Measurements from ENCODE around the gene HMG20B. TPM values are rescaled to one million over a fixed set of nuclear protein-coding genes. Genes with fewer than 3 reads are reported as not detected.

HMG20B gene
- total RNA-seq, 2 donors from 2014 or later = 87.9 to 118 TPM

DNA sequence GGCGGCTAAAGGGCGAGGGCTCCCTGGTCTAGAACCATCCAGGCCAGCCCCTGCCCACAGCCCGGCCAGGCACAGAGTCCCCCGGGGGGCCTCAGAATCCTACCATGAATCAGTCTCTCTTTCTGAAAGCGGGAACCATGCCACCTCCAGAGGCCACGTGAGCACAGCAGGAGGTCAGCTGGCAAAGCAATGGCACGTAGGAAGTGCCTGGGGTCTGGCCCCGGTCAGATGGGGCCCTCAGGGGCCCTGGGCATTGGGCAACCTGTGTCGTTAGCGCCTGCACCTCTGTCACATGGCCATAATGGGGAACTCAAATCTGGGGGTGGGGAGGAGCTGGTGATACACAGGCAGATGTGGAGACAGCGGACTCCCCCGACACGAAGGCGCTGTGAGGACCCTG, 24.1 kb upstream of the HMG20B start:
- TF ChIP-seq, protein P1, sequence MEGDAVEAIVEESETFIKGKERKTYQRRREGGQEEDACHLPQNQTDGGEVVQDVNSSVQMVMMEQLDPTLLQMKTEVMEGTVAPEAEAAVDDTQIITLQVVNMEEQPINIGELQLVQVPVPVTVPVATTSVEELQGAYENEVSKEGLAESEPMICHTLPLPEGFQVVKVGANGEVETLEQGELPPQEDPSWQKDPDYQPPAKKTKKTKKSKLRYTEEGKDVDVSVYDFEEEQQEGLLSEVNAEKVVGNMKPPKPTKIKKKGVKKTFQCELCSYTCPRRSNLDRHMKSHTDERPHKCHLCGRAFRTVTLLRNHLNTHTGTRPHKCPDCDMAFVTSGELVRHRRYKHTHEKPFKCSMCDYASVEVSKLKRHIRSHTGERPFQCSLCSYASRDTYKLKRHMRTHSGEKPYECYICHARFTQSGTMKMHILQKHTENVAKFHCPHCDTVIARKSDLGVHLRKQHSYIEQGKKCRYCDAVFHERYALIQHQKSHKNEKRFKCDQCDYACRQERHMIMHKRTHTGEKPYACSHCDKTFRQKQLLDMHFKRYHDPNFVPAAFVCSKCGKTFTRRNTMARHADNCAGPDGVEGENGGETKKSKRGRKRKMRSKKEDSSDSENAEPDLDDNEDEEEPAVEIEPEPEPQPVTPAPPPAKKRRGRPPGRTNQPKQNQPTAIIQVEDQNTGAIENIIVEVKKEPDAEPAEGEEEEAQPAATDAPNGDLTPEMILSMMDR (IDR thresholded peaks at IDR 0.05) = no peak
- no peaks in the 10 kb centered on the region for H3K27me3 ChIP-seq
- H3K9ac ChIP-seq (ENCODE audit: low read depth in 2 of 2, low read length in 2 of 2) = no peak overlapping the region
- no peak overlapping the region for H3K4me3 ChIP-seq
- no peak overlapping the region for H3K27ac ChIP-seq
- no peaks in the 10 kb centered on the region for H3K4me1 ChIP-seq
- no peaks in the 10 kb centered on the region for H3K9me3 ChIP-seq
- DNase-seq = no peak
- intact Hi-C loops (cut with DNase I) = no loop called here
- no peaks in the 10 kb centered on the region for H3K36me3 ChIP-seq

DNA sequence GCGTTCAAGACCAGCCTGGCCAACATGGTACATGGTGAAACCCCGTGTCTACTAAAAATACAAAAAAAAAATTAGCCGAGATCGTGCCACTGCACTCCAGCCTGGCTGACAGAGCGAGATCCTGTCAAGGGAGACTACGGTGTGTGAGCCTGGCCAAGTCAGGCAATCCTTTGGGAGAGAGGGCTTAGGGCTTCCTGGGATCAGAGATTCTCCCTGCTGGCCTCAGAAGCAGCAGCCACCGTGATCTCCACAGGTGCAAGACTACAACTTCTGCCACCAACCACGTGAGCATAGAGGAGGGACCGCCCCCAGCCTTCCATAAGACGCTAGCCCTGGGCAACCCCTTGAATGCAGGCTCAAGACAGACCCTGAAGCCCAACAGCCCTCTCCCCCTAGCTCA, 22.9 kb upstream of the HMG20B start:
- TF ChIP-seq, protein P1 (IDR thresholded peaks at IDR 0.05) = no peak
- DNase-seq = no peak
- intact Hi-C loops (cut with DNase I) = no loop called here
- H3K4me3 ChIP-seq = no peak overlapping the region
- no peaks in the 10 kb centered on the region for H3K9me3 ChIP-seq
- H3K27ac ChIP-seq = no peak overlapping the region
- no peaks in the 10 kb centered on the region for H3K27me3 ChIP-seq
- no peaks in the 10 kb centered on the region for H3K36me3 ChIP-seq
- no peaks in the 10 kb centered on the region for H3K4me1 ChIP-seq
- H3K9ac ChIP-seq (ENCODE audit: low read depth in 2 of 2, low read length in 2 of 2) = no peak overlapping the region

DNA sequence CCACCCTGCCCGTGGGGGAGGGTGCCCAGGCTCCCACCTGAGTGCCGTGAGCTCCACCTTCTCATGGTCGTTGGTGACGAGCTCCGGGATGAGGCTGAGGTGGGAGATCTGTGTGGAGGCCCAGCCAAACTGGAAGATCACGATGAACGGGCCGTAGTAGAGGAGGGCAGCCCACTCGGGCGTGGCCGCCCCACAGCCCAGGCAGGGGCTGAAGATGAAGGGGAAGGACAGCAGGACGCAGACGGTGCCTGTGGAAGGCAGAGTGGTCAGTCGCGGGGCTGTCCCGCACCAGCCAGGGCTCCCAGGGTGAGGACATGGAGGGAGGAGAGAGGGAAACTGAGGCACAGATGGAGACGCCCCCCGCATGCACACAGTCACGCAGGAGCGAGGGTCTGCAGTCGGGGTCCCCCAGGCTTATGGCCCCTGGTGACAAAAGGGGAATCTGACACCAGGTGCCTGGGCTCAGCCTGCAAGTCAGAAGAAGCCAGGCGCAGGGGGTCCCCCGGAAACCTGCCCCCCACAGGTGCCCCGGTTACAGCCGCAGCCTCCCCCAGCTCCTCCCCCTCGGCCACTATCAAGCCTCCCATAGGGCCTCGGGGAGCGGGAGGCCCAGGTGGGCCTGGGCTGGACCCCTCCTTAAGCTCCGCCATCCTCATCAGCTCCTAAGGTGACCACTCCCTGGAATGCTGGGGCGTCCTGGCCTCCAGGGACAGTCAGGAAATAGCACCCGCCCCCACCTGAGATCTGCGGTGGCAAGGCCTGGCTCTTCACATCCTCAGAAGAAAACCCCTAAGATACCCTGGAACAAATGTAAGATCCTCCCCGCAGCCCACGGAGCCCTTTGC, 21.6 kb upstream of the HMG20B start:
- H3K9ac ChIP-seq (ENCODE audit: low read depth in 2 of 2, low read length in 2 of 2) = no peak overlapping the region
- TF ChIP-seq, protein P1 (IDR thresholded peaks at IDR 0.05) = no peak
- intact Hi-C loops (cut with DNase I) = no loop called here
- H3K27me3 ChIP-seq = no peaks in the 10 kb centered on the region
- no peaks in the 10 kb centered on the region for H3K4me1 ChIP-seq
- no peak overlapping the region for H3K27ac ChIP-seq
- DNase-seq = no peak
- H3K36me3 ChIP-seq = no peaks in the 10 kb centered on the region
- H3K4me3 ChIP-seq = no peak overlapping the region
- no peaks in the 10 kb centered on the region for H3K9me3 ChIP-seq

DNA sequence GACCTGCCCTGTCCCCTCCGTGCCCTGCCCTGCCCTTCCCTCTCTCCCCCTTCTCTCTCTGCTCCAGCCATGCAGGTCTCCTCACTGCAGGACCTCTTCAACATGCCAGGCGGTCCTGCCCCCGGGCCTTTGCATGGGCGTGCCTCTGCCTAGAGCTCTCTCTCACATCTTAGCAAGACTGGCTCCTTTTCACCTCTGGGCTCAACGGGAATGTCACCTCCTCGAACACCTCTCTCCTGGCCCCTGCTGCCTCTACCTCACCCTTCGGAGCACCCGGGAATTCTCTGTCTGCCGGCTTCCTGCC, 21.0 kb upstream of the HMG20B start:
- intact Hi-C loops (cut with DNase I) = no loop called here
- Histone ChIP-seq H3K9ac (ENCODE audit: low read depth in 2 of 2, low read length in 2 of 2) (no peak overlapping the region), H3K9me3 (no peaks in the 10 kb centered on the region), H3K27ac (no peak overlapping the region), H3K4me1 (no peaks in the 10 kb centered on the region), H3K36me3 (no peaks in the 10 kb centered on the region), H3K27me3 (no peaks in the 10 kb centered on the region), H3K4me3 (no peak overlapping the region)
- no peak for DNase-seq
- TF ChIP-seq, protein P1 (IDR thresholded peaks at IDR 0.05) = no peak

DNA sequence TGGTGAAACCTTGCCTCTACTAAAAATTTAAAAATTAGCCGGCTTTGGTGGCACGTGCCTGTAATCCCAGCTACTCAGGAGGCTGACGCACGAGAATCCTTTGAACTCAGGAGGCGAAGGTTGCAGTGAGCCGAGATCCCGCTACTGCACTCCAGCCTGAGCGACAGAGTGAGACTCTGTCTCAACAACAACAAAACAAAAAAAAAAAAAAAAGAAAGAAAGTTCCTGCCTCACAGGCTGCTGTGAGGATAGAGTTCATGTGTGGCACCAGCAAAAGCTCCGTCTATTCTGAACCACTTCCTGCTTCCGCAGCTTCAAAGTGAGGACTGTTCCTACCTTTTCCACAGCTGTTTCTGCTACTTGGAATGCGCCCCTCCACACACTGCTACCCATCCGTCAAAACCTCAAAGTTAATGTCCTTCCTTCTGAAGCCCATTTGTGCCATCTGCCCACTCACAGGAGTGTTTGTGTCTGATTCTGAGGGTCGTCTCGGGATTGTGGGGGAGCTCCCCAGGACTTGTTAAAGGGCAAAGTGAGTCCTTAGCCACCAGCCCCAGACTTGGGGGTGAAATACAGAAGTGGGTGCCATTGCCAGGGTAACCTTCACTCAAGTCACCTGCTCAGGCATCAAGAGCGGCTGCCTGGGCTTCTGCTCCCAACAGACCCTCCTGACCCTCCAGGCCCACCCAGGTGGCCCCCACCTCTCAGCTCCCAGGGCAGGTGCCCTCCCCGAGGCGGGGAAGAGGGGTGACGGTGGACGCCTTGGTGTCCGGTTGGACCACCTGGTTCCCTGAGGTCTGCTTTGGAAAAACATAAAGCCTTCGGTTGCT, 18.3 kb upstream of the HMG20B start:
- Histone ChIP-seq H3K9me3 (no peaks in the 10 kb centered on the region), H3K4me1 (no peaks in the 10 kb centered on the region), H3K4me3 (no peak overlapping the region), H3K9ac (ENCODE audit: low read depth in 2 of 2, low read length in 2 of 2) (no peak overlapping the region), H3K36me3 (no peaks in the 10 kb centered on the region), H3K27me3 (no peaks in the 10 kb centered on the region), H3K27ac (peak overlapping the region; percentile 20)
- DNase-seq = no peak
- TF ChIP-seq, protein P1 (IDR thresholded peaks at IDR 0.05) = no peak
- intact Hi-C loops (cut with DNase I) = no loop called here
